ENCODE results near the gene LGMN.

- no peak for TF ChIP-seq CTCF (optimal IDR thresholded peaks at IDR 0.05 in 1 of 3, IDR thresholded peaks at IDR 0.05 in 1 of 3, conservative IDR thresholded peaks at IDR 0.05 in 1 of 3; ENCODE audit: extremely low read depth in 1 of 3, insufficient read depth in 2 of 3, low read length in 3 of 3)
- TF ChIP-seq EZH2 (IDR thresholded peaks at IDR 0.05; ENCODE audit: low read length): no peak
These were observed 70.5 kb downstream of the LGMN start for GRCh38 chr14:92677955-92678354.

All from keratinocyte (primary cell).